Skeletal muscle satellite cell (primary cell): ENCODE results near the gene IL2RG. TPM values are rescaled to one million over a fixed set of nuclear protein-coding genes. Genes with fewer than 3 reads are reported as not detected.

Source experiments
- H3K27me3 ChIP-seq: 2 replicates; pipeline ENCODE4 v1.7.0; 2013; ENCODE audit warnings: low read length; ENCODE audit not compliant: control insufficient read depth, insufficient read depth
- H3K36me3 ChIP-seq: 2 replicates; pipeline ENCODE4 v1.7.0; 2013; ENCODE audit warnings: mild to moderate bottlenecking, control low read depth, low read length; ENCODE audit not compliant: insufficient read depth
- H3K4me1 ChIP-seq: 2 replicates; pipeline ENCODE4 v1.7.0; 2013; ENCODE audit warnings: low read length; ENCODE audit not compliant: control insufficient read depth, insufficient read depth
- H3K4me2 ChIP-seq: 2 replicates; pipeline ENCODE4 v1.7.0; 2013; ENCODE audit warnings: mild to moderate bottlenecking, low read length
- H3K4me3 ChIP-seq: 2 replicates; pipeline ENCODE4 v1.7.0; 2013; ENCODE audit warnings: low read length
- H3K9ac ChIP-seq: 2 replicates; pipeline ENCODE4 v1.7.0; 2013; ENCODE audit warnings: mild to moderate bottlenecking, low read depth, low read length, moderate library complexity
- H3K9me3 ChIP-seq: replicated peaks from 2 replicates; pipeline ENCODE4 v1.7.0; 2013; ENCODE audit warnings: mild to moderate bottlenecking, control low read depth, low read length
- small RNA-seq: library from RNA; depleted of rRNA; stranded (forward); fragments of <200 nt; gene quantifications from one replicate; pipeline ENCODE3, GENCODE V24; 2012

IL2RG gene

GRCh38 chrX:71060127-71060526 lies 51.2 kb downstream of the IL2RG start:
- Histone ChIP-seq H3K4me3 (no peak overlapping the region), H3K9ac (no peak overlapping the region), H3K9me3 (no peaks in the 10 kb centered on the region), H3K4me1 (peaks cover 11% of the 10 kb centered on the region), H3K27me3 (no peaks in the 10 kb centered on the region), H3K4me2 (no peak overlapping the region), H3K36me3 (peaks cover 15% of the 10 kb centered on the region)

GRCh38 chrX:71057848-71058530 lies 53.4 kb downstream of the IL2RG start:
- H3K4me3 ChIP-seq: no peak overlapping the region
- H3K4me2 ChIP-seq: no peak overlapping the region
- H3K9me3 ChIP-seq: no peaks in the 10 kb centered on the region
- peaks cover 11% of the 10 kb centered on the region for H3K4me1 ChIP-seq
- no peak overlapping the region for H3K9ac ChIP-seq
- no peaks in the 10 kb centered on the region for H3K27me3 ChIP-seq
- peaks cover 19% of the 10 kb centered on the region for H3K36me3 ChIP-seq

Small RNAs within 50 kb of the gene (small RNA-seq; reads per million reads assigned to genes)
- not detected for gene CXorf65
